A673 (cell line): ENCODE results near the gene RUSF1. TPM values are rescaled to one million over a fixed set of nuclear protein-coding genes. Genes with fewer than 3 reads are reported as not detected.

Experiments
- BruUV-seq: library from RNA; stranded (reverse); fragments of 400-500 nt; replicated peaks from 2 replicates; lab custom pipeline; 2021; lab: Mats Ljungman, UMichigan
- CTCF ChIA-PET: fragments of 300-600 bp; sonication (Branson Sonifier 250); formaldehyde crosslinking; loops from one replicate; lab custom pipeline; 2022; ENCODE audit warnings: antibody characterized with exemption; lab: Charles Lee
- POLR2A ChIA-PET: fragments of 300-600 bp; sonication (Branson Sonifier 250); formaldehyde crosslinking; loops from one replicate; lab custom pipeline; 2022; ENCODE audit warnings: antibody characterized with exemption; ENCODE audit not compliant: low non-redundant PET; lab: Charles Lee
- DNase-seq: peaks from one replicate; pipeline ENCODE4 v3.0.0-alpha.2; 2015; ENCODE audit warnings: low spot score
- H3K27ac ChIP-seq: fragments of 200-600 bp; sonication (generic); 2 replicates; pipeline ENCODE4 v1.5.1; 2016; ENCODE audit warnings: mixed run types, low read depth, mild to moderate bottlenecking, mixed read lengths, antibody characterized with exemption, low read length; ENCODE audit not compliant: poor library complexity, severe bottlenecking
- H3K27me3 ChIP-seq: fragments of 200-600 bp; sonication (generic); replicated peaks from 2 replicates; pipeline ENCODE4 v1.6.1; 2017; ENCODE audit warnings: mixed run types, low read depth, mild to moderate bottlenecking, mixed read lengths, antibody characterized with exemption, low read length; ENCODE audit not compliant: insufficient read depth, poor library complexity
- H3K36me3 ChIP-seq: fragments of 200-600 bp; sonication (generic); 2 replicates; pipeline ENCODE4 v1.6.1; 2016; ENCODE audit warnings: mixed run types, mild to moderate bottlenecking, mixed read lengths, antibody characterized with exemption, low read length; ENCODE audit not compliant: insufficient read depth, poor library complexity, severe bottlenecking
- H3K4me1 ChIP-seq: fragments of 200-600 bp; sonication (generic); 2 replicates; pipeline ENCODE4 v1.6.1; 2017; ENCODE audit warnings: mixed run types, mild to moderate bottlenecking, mixed read lengths, antibody characterized with exemption, low read length; ENCODE audit not compliant: insufficient read depth, poor library complexity, severe bottlenecking
- H3K4me3 ChIP-seq: fragments of 200-600 bp; sonication (generic); 2 replicates; pipeline ENCODE4 v1.5.1; 2016; ENCODE audit warnings: low read depth, mixed run types, mild to moderate bottlenecking, mixed read lengths, low read length; ENCODE audit not compliant: poor library complexity, severe bottlenecking
- H3K9me3 ChIP-seq: fragments of 200-600 bp; sonication (generic); 2 replicates; pipeline ENCODE4 v1.6.1; 2016; ENCODE audit warnings: mixed run types, low read depth, mild to moderate bottlenecking, mixed read lengths, antibody characterized with exemption, low read length; ENCODE audit not compliant: poor library complexity, severe bottlenecking
- CTCF ChIP-seq: fragments of 300-800, 200-600 bp; sonication (generic); conservative IDR thresholded peaks from 2 replicates; pipeline ENCODE4 v1.5.1; 2017; ENCODE audit warnings: low read depth, mild to moderate bottlenecking, antibody characterized with exemption, low read length, moderate library complexity, mixed read lengths
- EZH2 ChIP-seq: fragments of 200-600 bp; sonication (generic); IDR thresholded peaks from 2 replicates; pipeline ENCODE4 v1.6.1; 2017; ENCODE audit warnings: borderline replicate concordance, low read depth, mild to moderate bottlenecking, mixed read lengths, antibody characterized with exemption, low read length; ENCODE audit not compliant: poor library complexity, severe bottlenecking
- intact Hi-C: fragments of 100-400 bp; cut with micrococcal nuclease; formaldehyde crosslinking; loops from one replicate; pipeline ENCODE4 v1.10.0; 2022; ENCODE audit not compliant: unreplicated experiment
- total RNA-seq: library from RNA; stranded (reverse); gene quantifications from 2 replicates; pipeline ENCODE4 v1.2.3, GENCODE V29; 2021

The RUSF1 gene
- total RNA-seq, 1 experiment from 2014 or later, result 41.9 TPM

GRCh38 chr16:31477220-31478216 lies 30.7 kb downstream of the RUSF1 start:
- Histone ChIP-seq H3K36me3 (no peaks in the 10 kb centered on the region), H3K27me3 (peaks cover 3% of the 10 kb centered on the region), H3K9me3 (no peaks in the 10 kb centered on the region), H3K27ac (no peak overlapping the region), H3K4me1 (no peaks in the 10 kb centered on the region), H3K4me3 (no peak overlapping the region)
- no peak for DNase-seq
- intact Hi-C loops, result no loop called here
- BruUV-seq, result no TSS peak
- TF ChIP-seq EZH2, result no peak
- TF ChIP-seq CTCF, result no peak
- ChIA-PET CTCF (no interaction called here), POLR2A (no interaction called here)

- Histone ChIP-seq H3K27ac (no peak overlapping the region), H3K27me3 (no peaks in the 10 kb centered on the region), H3K36me3 (no peaks in the 10 kb centered on the region), H3K4me1 (no peaks in the 10 kb centered on the region), H3K9me3 (no peaks in the 10 kb centered on the region), H3K4me3 (no peak overlapping the region)
- BruUV-seq, result no TSS peak
- no peak for DNase-seq
- intact Hi-C loops, result no loop called here
- CTCF ChIA-PET, result interaction anchor here (0.6 kb wide), 1 partner anchor 494 kb away, joined by 3 read pairs; no protein-coding TSS in a partner anchor
- POLR2A ChIA-PET, result no interaction called here
- TF ChIP-seq EZH2, result no peak
- TF ChIP-seq CTCF, result no peak
These were observed 31.6 kb downstream of the RUSF1 start for GRCh38 chr16:31476303-31477219.

GRCh38 chr16:31475946-31476302 lies 32.3 kb downstream of the RUSF1 start:
- Histone ChIP-seq H3K9me3 (no peaks in the 10 kb centered on the region), H3K27me3 (no peaks in the 10 kb centered on the region), H3K4me3 (no peak overlapping the region), H3K4me1 (no peaks in the 10 kb centered on the region), H3K36me3 (no peaks in the 10 kb centered on the region), H3K27ac (no peak overlapping the region)
- TF ChIP-seq EZH2, result no peak
- no peak for TF ChIP-seq CTCF
- ChIA-PET CTCF (interaction anchor here (0.6 kb wide), 1 partner anchor 493 kb away, joined by 3 read pairs; no protein-coding TSS in a partner anchor), POLR2A (no interaction called here)
- BruUV-seq, result no TSS peak
- intact Hi-C loops, result no loop called here
- no peak for DNase-seq
